Measurements from ENCODE around the gene LAIR2.
A peak's percentile ranks its signal among the peaks of the same experiment; 100 is the strongest.

The LAIR2 gene

GRCh38 chr19:54469496-54469934 is 33.1 kb upstream of the LAIR2 start:
- H3K27ac ChIP-seq: no peak overlapping the region
- TF ChIP-seq ZFX (IDR thresholded peaks at IDR 0.05; ENCODE audit: borderline replicate concordance): no peak

- H3K27ac ChIP-seq: no peak overlapping the region
Measured at GRCh38 chr19:54470276-54470887, 32.2 kb upstream of the LAIR2 start.

DNA sequence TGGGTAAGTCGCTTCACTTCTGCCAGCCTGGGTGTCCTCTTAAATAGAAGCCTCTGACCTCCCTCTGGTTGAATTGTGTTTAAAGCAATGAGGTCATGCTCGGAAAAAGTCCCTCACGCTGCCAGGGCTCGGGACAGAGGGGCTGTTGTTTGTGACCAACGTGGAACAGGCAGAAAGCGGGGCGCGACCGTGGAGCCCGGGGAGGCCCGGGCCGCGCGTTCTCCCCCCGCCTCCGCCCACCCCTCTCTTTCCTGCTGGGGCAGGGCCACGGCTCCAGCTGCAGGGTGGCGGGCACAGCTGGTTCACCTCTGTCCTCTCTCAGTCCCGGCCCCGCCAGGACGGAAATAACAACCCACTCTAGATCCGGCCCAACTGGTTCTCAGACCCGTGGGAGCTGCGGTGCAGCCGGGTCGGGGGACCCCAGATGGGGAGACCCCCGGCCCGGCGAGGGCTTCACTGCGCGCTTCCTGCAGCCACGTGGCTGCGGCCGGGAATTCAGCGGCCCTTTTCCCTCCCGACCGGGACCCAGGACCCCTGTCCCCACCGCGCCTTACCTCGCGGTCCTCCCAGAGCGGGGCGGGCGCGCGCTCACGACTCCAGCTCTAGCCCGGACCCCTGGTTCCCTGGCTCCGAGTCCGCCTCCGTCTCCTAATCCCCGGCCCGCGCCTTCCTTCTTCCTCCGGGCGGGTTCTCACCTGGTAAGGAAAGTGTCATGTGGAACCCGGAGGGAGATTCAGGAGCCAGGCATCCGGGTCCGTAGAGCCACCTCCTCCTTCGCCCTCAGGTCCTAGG is 31.4 kb upstream of the LAIR2 start:
- H3K27ac ChIP-seq: no peak overlapping the region
- TF ChIP-seq ZFX (IDR thresholded peaks at IDR 0.05; ENCODE audit: borderline replicate concordance): no peak
- TF ChIP-seq, protein P1, sequence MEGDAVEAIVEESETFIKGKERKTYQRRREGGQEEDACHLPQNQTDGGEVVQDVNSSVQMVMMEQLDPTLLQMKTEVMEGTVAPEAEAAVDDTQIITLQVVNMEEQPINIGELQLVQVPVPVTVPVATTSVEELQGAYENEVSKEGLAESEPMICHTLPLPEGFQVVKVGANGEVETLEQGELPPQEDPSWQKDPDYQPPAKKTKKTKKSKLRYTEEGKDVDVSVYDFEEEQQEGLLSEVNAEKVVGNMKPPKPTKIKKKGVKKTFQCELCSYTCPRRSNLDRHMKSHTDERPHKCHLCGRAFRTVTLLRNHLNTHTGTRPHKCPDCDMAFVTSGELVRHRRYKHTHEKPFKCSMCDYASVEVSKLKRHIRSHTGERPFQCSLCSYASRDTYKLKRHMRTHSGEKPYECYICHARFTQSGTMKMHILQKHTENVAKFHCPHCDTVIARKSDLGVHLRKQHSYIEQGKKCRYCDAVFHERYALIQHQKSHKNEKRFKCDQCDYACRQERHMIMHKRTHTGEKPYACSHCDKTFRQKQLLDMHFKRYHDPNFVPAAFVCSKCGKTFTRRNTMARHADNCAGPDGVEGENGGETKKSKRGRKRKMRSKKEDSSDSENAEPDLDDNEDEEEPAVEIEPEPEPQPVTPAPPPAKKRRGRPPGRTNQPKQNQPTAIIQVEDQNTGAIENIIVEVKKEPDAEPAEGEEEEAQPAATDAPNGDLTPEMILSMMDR (IDR thresholded peaks at IDR 0.05): no peak

More at GRCh38 chr19:54470276-54470887, 32.2 kb upstream of the LAIR2 start:
- TF ChIP-seq, protein P1 (IDR thresholded peaks at IDR 0.05): no peak
- TF ChIP-seq ZFX (IDR thresholded peaks at IDR 0.05; ENCODE audit: borderline replicate concordance): no peak

- H3K27ac ChIP-seq: no peak within 1 kb of the TSS
- TF ChIP-seq, protein P1 (IDR thresholded peaks at IDR 0.05): no peak
- no peak for TF ChIP-seq ZFX (IDR thresholded peaks at IDR 0.05; ENCODE audit: borderline replicate concordance)
Measured at GRCh38 chr19:54473071-54473891, 29.4 kb upstream of the LAIR2 start, which contains the start of gene CDC42EP5. Gene CDC42EP5, minus strand, starts transcription at chr19:54473296. Its CDS starts 7,749 bp downstream, at chr19:54465547.

- H3K27ac ChIP-seq: no peak overlapping the region
- TF ChIP-seq, protein P1 (IDR thresholded peaks at IDR 0.05): no peak
- TF ChIP-seq ZFX (IDR thresholded peaks at IDR 0.05; ENCODE audit: borderline replicate concordance): no peak
Measured at GRCh38 chr19:54473892-54474372, 28.7 kb upstream of the LAIR2 start.

GRCh38 chr19:54475706-54476105 is 26.9 kb upstream of the LAIR2 start:
- TF ChIP-seq ZFX (IDR thresholded peaks at IDR 0.05; ENCODE audit: borderline replicate concordance): no peak
- TF ChIP-seq, protein P1 (IDR thresholded peaks at IDR 0.05): no peak
- H3K27ac ChIP-seq: no peak overlapping the region

GRCh38 chr19:54477650-54478049 is 25.0 kb upstream of the LAIR2 start:
- H3K27ac ChIP-seq: no peak overlapping the region
- TF ChIP-seq, protein P1 (IDR thresholded peaks at IDR 0.05): 0 out of 2 replicates have a peak, but pooled peaks have one; percentile 6
- no peak for TF ChIP-seq ZFX (IDR thresholded peaks at IDR 0.05; ENCODE audit: borderline replicate concordance)

Measured in 22Rv1 (cell line).